ENCODE results near the gene PCSK9. TPM values are rescaled to one million over a fixed set of nuclear protein-coding genes. Genes with fewer than 3 reads are reported as not detected.

The PCSK9 gene
- polyA plus RNA-seq, 2 of the 4 experiments (the other 2 are of a cell fraction): 1.7 to 7.3 TPM

DNA sequence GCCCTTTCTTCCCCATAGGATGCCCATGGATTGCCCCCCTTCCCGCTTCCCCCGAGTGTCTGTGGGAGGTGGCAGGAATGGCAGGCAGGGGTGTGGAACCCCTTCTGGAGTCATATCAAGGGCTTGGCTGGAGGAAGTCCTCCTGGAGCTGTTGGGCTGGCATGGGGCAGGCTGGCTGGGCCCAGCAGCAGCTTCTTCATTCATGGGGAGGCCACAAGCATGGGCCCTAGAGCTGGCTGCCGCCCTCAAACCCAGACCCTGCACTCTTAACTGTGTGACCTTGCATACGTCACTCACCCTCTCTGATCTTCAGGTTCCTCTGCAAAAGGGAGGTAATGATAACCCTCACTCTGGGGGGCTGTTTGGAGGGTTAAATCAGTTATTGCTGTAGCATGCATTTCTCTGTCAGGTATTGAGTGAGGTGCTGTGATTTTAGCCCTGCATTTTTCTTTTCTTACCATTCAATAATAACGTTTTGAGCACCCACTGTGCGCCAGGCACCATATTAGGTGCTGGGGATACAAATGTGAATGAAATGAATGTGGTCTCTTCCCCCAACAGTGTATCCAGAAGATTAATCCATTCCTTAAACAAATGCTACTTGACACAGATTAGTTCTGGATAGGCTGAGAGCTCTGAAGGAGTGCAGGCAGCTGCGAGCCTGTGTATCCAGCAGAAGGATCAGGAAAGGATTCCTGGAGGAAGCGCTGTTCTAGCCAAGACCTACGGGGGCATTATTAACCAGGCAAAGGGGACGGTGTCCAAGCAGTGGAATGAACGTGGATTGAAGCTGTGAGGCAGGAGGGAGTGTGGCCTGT lies 9.3 kb downstream of the PCSK9 start:
- 84% methylated on average over 9 of the region's 11 CpGs for WGBS (ENCODE audit: missing lambda C conversion rate)
- Histone ChIP-seq H3K4me3 (no peak overlapping the region), H3K9me3 (no peaks in the 10 kb centered on the region), H3K27ac (no peak overlapping the region), H3K4me2 (no peak overlapping the region), H3K4me1 (no peaks in the 10 kb centered on the region)
- ChIA-PET CTCF (interaction anchor here (0.7 to 2.9 kb wide), 4 partner anchors 10 to 27 kb away, joined by 3 to 8 read pairs (median 4); no protein-coding TSS in a partner anchor), POLR2A (no interaction called here)
- FAIRE-seq (no peak), ATAC-seq (peak in 1 of 2 experiments; percentile 35; a peak in 3 of 6 replicates), DNase-seq (ENCODE audit: low read depth in 1 of 2, low spot score in 1 of 2) (no peak)
- TF ChIP-seq HES2 (IDR thresholded peaks at IDR 0.05) (no peak), TP53 (CRISPR knock-in tag; IDR thresholded peaks at IDR 0.05) (no peak), CBX2 (IDR thresholded peaks at IDR 0.05; ENCODE audit: borderline replicate concordance, low read depth) (no peak), HDAC2 (IDR thresholded peaks at IDR 0.05) (no peak)
- TF ChIP-seq, protein P1, sequence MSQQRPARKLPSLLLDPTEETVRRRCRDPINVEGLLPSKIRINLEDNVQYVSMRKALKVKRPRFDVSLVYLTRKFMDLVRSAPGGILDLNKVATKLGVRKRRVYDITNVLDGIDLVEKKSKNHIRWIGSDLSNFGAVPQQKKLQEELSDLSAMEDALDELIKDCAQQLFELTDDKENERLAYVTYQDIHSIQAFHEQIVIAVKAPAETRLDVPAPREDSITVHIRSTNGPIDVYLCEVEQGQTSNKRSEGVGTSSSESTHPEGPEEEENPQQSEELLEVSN (IDR thresholded peaks at IDR 0.05; ENCODE audit: borderline replicate concordance, low read depth): no peak
- TF ChIP-seq, protein P2, sequence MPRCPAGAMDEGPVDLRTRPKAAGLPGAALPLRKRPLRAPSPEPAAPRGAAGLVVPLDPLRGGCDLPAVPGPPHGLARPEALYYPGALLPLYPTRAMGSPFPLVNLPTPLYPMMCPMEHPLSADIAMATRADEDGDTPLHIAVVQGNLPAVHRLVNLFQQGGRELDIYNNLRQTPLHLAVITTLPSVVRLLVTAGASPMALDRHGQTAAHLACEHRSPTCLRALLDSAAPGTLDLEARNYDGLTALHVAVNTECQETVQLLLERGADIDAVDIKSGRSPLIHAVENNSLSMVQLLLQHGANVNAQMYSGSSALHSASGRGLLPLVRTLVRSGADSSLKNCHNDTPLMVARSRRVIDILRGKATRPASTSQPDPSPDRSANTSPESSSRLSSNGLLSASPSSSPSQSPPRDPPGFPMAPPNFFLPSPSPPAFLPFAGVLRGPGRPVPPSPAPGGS (IDR thresholded peaks at IDR 0.05): no peak

DNA sequence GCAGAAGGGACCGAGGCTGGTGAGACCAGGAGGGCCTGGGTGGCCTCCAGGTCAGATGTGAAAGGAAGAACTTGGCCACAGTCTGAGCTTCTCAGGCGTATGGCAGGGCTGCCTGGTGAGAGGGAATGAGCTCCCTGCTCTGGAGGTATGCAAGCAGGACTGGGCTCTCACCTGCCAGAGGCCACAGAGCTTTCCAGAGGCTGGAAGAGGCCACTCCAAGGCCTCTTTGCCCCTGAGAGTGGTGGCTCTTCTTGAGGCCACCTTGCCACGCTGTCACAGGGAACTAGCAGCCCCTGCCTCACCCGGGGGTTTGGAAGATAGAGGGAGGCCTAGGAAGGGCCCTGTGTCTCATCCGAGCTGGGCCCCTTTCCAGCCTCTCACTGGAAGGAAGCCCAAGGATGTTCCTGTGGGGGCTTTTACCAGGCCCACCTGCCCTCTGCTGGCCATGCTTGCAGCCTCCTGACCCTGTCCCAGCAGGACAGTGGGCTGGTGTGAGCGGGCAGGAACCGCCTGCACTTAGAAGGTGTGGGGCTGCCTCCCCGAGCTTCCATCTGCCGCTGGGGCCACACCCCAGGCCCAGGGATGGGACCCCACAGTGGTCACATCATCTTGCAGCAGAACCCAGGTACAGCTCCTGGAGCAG lies 10.0 kb downstream of the PCSK9 start:
- Histone ChIP-seq H3K4me1 (no peaks in the 10 kb centered on the region), H3K4me3 (no peak overlapping the region), H3K9me3 (no peaks in the 10 kb centered on the region), H3K4me2 (no peak overlapping the region), H3K27ac (no peak overlapping the region)
- ATAC-seq: peak in 1 of 2 experiments; percentile 32; a peak in 2 of 6 replicates
- POLR2A ChIA-PET: no interaction called here
- no peak for TF ChIP-seq POLR2A (IDR thresholded peaks at IDR 0.05; ENCODE audit: low read length)
- TF ChIP-seq NR3C1 (IDR thresholded peaks at IDR 0.05): no peak
- no peak for TF ChIP-seq MAFK (IDR thresholded peaks at IDR 0.05; ENCODE audit: partially characterized antibody)
- TF ChIP-seq HOXB5 (CRISPR knock-in tag; IDR thresholded peaks at IDR 0.05): no peak
- TF ChIP-seq HOXB13 (CRISPR knock-in tag; IDR thresholded peaks at IDR 0.05; ENCODE audit: low read depth): no peak
- TF ChIP-seq EHF (CRISPR knock-in tag; IDR thresholded peaks at IDR 0.05): no peak
- TF ChIP-seq ZNF302 (CRISPR knock-in tag; IDR thresholded peaks at IDR 0.05): no peak
- no peak for FAIRE-seq
- WGBS (ENCODE audit: missing lambda C conversion rate): 73% methylated on average over 2 of the region's 9 CpGs
- no peak for DNase-seq (ENCODE audit: low read depth in 1 of 2, low spot score in 1 of 2)
- CTCF ChIA-PET: interaction anchor here (0.7 to 2.9 kb wide), 4 partner anchors 10 to 27 kb away, joined by 3 to 8 read pairs (median 4); no protein-coding TSS in a partner anchor

DNA sequence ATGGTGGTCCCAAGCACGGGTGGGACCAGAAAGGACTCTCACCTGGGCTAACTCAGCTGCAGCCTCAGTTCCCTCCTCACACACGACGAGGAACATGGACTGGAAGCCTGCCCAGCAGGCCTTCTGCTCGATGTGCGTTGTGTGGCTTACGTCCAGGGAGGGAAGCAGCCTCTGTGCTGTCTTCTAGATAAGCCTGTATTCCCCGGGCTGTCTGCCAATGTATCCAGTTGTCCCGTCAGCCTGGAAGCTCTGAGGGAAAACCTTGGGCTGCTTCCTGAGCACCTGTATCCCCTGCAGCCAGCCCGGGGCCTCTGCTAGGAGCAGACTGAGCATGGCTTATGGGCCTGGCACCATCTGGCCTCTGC lies 10.5 kb downstream of the PCSK9 start:
- no peak overlapping the region for H3K4me2 ChIP-seq
- ChIA-PET POLR2A (no interaction called here), CTCF (interaction anchor here (1.5 kb wide), 1 partner anchor 15 kb away, joined by 3 read pairs; no protein-coding TSS in a partner anchor)
- ATAC-seq: no peak
- no peak for DNase-seq (ENCODE audit: low read depth in 1 of 2, low spot score in 1 of 2)
- no peak overlapping the region for H3K4me3 ChIP-seq
- H3K27ac ChIP-seq: no peak overlapping the region
- no peaks in the 10 kb centered on the region for H3K4me1 ChIP-seq
- TF ChIP-seq JUN (IDR thresholded peaks at IDR 0.05): no peak
- no peak for TF ChIP-seq HES2 (IDR thresholded peaks at IDR 0.05)
- TF ChIP-seq FOSB (CRISPR knock-in tag; IDR thresholded peaks at IDR 0.05): no peak
- TF ChIP-seq RNF2 (IDR thresholded peaks at IDR 0.05; ENCODE audit: borderline replicate concordance, low read depth): no peak
- no peak for TF ChIP-seq ELK1 (IDR thresholded peaks at IDR 0.05; ENCODE audit: low read depth, low read length)
- TF ChIP-seq HDAC2 (IDR thresholded peaks at IDR 0.05): no peak
- TF ChIP-seq MYC (IDR thresholded peaks at IDR 0.05; ENCODE audit: borderline replicate concordance, low read length): no peak
- no peak for TF ChIP-seq CHD4 (IDR thresholded peaks at IDR 0.05; ENCODE audit: borderline replicate concordance)
- no peak for TF ChIP-seq POLR2AphosphoS2 (conservative IDR thresholded peaks at IDR 0.05; ENCODE audit: low read length)
- FAIRE-seq: no peak
- no peaks in the 10 kb centered on the region for H3K9me3 ChIP-seq
- WGBS (ENCODE audit: missing lambda C conversion rate): 89% methylated on average over 5 of the region's 9 CpGs

Data from A549 (cell line).